ENCODE data around the gene MSMP.

Gene MSMP

GRCh38 chr9:35717132-35717870 lies 36.8 kb downstream of the MSMP start:
- no peak for TF ChIP-seq CTCF (IDR thresholded peaks at IDR 0.05; ENCODE audit: borderline replicate concordance, insufficient read depth, low read depth, low read length)
- H3K4me3 ChIP-seq (ENCODE audit: low read depth, low read length): no peak overlapping the region

DNA sequence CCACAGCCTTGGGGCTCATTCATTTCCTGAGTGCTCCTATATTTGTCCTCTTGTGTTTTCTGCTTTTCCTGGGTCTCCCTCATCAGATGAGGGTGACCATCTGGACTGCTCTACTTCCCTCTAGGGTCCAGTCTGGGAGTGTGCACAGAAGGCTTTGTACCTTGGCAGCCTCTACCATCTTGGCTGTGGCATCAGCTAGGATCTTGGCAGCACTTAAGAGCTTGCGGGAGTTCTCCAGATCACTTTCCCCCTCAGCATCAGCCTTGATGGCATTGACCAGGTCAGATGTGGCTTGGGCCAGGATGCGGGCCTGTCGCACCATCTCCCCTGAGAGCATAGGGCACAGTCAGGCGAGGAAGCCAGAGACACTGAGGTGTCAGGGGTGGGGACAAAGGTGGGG lies 37.8 kb downstream of the MSMP start:
- H3K4me3 ChIP-seq (ENCODE audit: low read depth, low read length): no peak overlapping the region
- TF ChIP-seq CTCF (IDR thresholded peaks at IDR 0.05; ENCODE audit: borderline replicate concordance, insufficient read depth, low read depth, low read length): no peak

DNA sequence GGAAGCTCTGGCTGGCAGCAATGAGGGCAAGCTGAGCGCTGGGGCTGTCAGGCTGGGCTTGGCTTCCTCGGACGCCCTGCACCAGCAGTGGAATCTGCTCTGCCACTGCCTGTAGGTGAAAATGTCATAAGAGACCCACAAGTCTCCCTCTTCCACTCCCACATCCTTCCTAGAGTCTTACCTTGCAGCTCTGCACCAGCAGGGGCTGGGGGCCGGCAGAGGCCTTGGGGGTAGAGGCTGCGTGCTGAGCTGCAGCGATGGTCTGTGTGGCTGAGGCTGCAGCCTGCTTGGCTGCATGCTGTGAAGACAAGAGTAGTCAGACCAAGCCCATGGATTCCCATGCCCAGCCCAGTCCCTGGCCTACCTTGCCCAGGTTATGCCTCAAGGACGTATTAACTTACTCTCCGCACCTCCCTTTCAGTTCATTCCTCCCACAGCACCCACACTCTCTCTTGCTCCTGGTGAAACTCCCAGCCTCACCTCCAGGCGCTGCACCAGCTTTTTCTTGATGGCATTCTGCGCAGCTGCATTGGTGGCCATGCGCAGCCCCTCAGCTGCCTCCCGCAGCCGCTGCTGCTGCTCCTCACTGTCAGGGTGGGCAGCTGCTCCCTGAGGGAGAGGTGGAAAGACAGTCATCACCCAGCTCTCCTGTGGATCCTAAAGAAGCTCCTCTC lies 39.4 kb downstream of the MSMP start:
- H3K4me3 ChIP-seq (ENCODE audit: low read depth, low read length): no peak overlapping the region
- TF ChIP-seq CTCF (IDR thresholded peaks at IDR 0.05; ENCODE audit: borderline replicate concordance, insufficient read depth, low read depth, low read length): no peak

DNA sequence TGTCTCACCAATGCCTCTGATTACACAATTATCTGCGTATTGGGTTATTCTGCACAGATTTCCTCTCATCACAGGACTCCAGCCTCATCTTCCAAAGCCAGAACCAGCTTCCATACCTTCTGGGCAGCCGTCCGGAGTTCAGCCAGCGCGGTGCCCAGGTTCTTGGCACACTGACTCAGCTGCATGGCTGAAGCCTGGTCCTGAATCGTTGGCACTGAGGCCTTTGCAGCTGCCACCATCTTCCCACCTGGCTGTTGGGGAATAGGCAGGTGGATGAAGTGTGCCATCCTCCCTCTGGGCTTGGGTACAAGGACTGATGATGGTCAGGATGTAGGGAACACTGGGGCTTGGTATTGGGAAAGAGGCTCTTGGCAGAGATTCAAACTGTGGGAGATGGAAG lies 40.0 kb downstream of the MSMP start:
- TF ChIP-seq CTCF (IDR thresholded peaks at IDR 0.05; ENCODE audit: borderline replicate concordance, insufficient read depth, low read depth, low read length): no peak
- H3K4me3 ChIP-seq (ENCODE audit: low read depth, low read length): no peak overlapping the region

DNA sequence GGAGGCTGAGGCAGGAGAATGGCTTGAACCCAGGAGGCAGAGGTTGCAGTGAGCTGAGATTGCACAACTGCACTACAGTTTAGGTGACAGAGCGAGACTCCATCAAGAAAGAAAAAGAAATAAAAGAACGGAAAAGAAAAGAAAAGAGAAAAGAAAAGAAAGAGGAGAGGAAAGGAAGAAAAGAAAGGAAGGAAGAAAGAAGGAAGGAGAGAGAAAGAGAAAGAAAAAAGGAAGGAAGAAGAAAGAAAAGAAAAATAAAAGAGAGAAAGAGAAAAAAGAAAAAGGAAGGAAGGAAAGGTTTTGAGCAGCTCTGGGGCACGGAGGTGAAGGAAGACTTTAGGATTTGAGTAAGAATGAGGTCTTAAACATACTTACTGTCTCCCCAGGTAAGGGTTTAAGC lies 40.5 kb downstream of the MSMP start:
- no peak overlapping the region for H3K4me3 ChIP-seq (ENCODE audit: low read depth, low read length)
- TF ChIP-seq CTCF (IDR thresholded peaks at IDR 0.05; ENCODE audit: borderline replicate concordance, insufficient read depth, low read depth, low read length): no peak

GRCh38 chr9:35712762-35713400 lies 41.2 kb downstream of the MSMP start:
- H3K4me3 ChIP-seq (ENCODE audit: low read depth, low read length): no peak overlapping the region
- TF ChIP-seq CTCF (IDR thresholded peaks at IDR 0.05; ENCODE audit: borderline replicate concordance, insufficient read depth, low read depth, low read length): no peak

Data from GM12875 (cell line).